Activated CD4-positive, CD25-positive, alpha-beta regulatory T cell treated with anti-CD3 and anti-CD28 coated beads, Interleukin-2, amount 50 U/mL, for 72 hours (primary cell): ENCODE results near the gene ZBTB20.

Experiments
- DNase-seq: peaks from one replicate; pipeline ENCODE4 v3.0.0; 2021

ZBTB20 gene

GRCh38 chr3:114351123-114351821, 795.8 kb downstream of the ZBTB20 start:
- no peak for DNase-seq

DNA sequence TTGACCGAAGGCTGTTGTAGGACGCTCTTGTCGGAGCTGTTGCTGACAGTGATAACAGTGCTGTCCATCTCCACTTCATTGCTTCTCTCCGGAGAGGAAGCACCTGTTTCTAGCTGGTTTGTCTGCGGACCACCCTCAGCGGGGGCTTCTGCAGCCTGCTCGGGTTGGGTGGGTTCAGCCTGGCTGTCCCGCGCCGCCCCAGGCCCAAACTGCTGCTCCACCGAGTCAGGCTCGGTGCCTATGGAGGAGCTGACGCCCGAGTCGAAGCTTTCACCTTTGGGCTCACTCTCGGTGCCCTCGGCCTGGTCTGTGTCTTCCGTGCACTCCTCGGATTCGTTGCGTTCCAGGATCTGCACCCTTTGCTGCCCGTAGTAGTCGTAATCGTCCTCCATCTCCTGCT, 796.4 kb downstream of the ZBTB20 start:
- DNase-seq: no peak

- DNase-seq: no peak
Observed at GRCh38 chr3:114350271-114350670, 796.8 kb downstream of the ZBTB20 start.

DNA sequence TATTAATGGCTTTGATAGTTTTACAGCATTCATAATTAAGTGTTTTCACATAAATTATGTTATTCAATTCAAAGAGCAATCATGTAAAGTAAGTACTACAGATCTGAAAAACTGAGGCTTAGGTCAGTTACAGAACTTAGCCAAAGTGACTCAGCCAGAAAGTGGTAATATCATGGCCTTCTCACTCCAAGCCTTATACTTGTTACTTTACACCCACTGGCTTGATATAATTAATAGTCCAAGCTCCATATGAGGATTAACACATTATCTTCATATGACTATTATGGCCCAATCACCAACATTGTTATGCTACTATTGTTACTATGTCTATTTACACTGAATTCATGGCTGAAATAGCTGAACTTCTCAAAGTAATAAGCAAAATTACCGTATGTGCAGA, 802.6 kb downstream of the ZBTB20 start:
- no peak for DNase-seq

- DNase-seq: no peak
Observed at GRCh38 chr3:114338651-114339357, 808.3 kb downstream of the ZBTB20 start.

DNA sequence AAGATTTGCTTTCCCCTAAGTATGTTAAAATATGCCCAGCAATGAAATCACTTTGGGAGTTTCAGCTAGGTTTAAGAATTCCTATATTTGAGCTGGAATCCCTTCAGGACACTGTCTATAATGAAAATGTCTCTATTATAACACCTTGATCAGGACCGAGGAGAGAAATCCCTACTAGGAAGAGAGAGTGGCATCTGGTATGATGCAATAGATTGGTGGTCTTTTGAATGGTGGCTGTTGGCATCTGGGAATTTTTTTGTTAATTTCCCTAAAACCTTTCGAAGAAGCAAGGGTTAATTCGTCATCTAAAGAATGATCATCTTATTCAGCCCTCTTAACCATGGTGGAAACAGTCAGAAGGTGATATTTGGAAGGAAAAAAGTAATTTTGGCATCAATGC, 810.2 kb downstream of the ZBTB20 start:
- DNase-seq: no peak

DNA sequence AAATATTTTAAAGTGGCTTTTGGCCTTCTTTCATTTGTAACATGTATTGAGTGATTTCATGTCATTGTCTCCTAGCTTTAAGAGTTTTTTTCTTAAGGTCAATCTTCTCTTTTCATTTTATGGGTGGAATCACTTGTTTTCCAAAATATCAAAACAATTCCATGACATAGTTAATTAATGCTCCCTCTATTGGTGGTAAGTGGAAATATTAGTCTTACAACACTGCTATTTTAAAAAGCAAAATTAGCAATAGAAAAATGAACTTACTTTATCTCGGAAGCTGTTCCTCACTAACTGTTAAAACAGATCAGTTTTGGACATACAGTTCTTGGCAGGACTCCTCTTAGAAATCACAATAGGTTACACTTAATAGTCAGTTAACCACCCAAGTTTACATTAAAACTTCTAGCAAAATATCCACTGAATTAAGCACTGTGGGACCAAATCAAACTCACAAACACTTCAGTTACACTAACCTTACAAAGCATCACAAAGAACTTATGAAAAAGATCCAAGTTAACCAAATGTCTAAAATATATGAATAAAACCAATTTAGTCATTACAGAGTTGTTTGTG, 810.9 kb downstream of the ZBTB20 start:
- DNase-seq: no peak

- no peak for DNase-seq
Observed at GRCh38 chr3:114333923-114334240, 813.2 kb downstream of the ZBTB20 start.

- DNase-seq: no peak
Observed at GRCh38 chr3:114333180-114333922, 813.7 kb downstream of the ZBTB20 start.

DNA sequence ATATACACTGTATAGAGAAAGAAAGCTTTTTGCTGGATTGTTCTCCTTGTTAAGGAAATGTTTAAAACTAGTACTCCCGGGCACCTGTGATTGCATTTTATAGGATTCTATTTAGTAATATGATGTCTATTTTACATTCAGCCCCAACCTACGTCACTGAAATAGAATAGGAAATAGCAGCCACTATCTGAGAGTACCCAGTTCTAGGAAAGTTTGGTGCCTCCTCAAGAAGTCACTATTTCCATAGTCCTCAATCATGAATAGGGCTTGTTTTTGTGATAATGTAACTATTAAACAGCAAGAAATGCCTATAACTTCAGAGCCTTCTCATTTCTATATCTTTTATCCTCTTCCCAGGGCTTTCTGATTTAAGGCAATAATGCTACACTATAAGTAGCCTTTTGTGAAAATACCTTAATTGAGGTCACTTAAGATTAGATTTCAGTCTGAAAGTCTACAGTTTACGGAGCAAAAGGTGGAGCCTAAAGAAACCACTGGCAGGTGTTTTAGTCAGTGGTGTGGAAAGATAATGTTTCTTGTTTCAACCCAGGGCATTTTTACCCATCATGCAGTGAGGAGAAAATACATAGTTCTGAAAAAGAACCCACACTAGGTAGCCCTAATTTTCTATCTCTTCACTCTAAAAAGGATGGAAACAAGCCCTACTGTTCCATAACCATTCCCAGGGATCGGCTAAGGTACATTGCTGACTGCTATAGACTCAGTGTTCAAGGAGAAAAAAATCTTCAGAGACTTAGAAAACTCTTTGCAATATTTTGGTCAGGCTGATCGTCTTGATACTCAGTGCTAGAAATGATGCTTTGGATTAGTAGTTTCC, 814.5 kb downstream of the ZBTB20 start:
- DNase-seq: no peak

DNA sequence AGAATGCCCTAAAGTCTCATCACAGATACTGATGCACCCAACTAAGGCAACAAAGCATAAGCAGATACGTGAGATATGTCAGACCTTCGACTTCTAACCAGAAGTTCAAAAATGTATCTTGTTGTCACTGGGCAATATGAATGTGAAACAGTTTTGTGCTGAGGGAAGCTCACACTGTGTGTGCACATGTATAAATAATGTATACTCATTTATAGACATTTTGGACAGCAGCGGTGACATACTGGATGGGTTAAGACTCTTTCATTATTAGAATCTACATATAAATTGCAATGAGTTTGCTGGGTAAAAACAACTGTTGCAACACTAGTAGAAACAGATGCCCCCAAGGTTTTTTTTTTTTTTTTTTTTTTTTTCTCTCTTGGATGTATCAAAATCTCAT, 815.4 kb downstream of the ZBTB20 start:
- DNase-seq: no peak

DNA sequence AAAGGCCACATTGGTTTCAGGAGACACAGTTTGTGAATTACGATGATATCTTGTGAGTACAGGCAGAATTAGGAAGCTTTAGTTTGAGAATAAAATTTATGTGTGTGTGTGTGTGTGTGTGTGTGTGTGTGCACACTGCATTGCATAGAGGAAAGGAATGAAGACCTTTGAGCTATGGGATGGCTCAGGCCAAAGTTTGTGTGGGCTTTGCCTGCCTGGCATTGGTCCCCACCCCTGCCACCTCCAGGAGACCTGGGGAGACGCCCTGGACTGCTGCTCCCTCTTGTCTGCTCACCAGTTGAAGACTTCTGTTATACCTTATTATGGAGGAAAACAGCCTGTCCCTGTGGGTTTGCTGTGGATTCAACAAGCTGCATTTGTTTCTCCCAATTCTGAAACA, 816.1 kb downstream of the ZBTB20 start:
- no peak for DNase-seq

DNA sequence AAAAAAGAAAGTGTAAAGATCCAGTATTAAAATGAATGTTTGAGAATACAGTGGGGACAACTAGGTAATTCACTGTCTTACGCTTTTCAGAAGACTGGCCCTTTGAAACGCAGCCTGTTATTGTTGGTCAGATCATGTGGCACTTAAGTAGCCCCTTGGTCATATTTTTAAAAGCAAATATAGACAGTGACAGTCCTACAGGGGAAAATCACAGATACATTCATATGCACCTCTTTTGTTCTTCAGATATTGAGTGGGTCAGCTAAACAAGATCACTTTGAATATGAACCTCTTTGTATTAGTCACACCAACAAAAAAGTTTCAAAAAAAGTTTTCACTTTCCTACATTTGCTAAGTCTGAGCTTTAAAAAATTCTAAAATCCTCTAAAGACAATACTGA, 817.3 kb downstream of the ZBTB20 start:
- no peak for DNase-seq

GRCh38 chr3:114328345-114328744, 818.7 kb downstream of the ZBTB20 start:
- no peak for DNase-seq

GRCh38 chr3:114327665-114328064, 819.4 kb downstream of the ZBTB20 start:
- no peak for DNase-seq

GRCh38 chr3:114323546-114324254, 823.4 kb downstream of the ZBTB20 start:
- DNase-seq: no peak

DNA sequence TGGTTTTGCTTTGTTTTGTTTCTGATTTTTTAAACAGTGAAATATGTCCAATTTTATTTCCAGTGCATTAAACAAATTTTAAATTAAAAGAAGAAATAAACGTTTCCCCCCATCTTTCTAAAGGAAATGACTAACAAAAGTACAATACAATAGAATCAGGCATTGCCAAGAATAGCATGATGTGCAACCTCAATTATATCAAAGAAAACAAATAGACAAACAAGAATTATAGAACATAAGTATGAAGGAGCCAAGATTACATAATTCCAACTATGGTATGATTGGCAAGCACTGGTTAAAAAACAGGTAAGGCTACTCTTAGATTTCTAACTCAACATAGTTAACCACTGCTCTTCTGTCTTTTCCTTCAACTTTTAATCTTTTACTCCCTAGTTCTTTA, 826.8 kb downstream of the ZBTB20 start:
- DNase-seq: no peak

DNA sequence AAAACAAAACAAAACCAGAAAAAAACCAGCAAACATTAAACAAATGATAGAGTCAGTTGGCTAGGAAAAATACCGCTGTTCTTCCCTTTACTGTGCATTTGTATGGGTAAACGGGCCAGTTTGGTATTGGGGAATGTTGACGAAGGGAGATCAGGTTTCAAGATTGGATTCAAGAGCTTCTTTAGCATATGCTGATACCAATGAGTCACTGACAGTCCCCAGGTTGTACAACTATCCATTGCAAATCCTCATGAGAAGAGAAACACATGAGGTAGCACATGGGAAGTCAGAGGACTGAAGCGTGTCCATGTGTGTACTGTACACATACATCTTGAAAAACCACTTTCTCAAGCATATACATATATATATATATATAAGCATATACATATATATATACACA, 827.6 kb downstream of the ZBTB20 start:
- DNase-seq: no peak

DNA sequence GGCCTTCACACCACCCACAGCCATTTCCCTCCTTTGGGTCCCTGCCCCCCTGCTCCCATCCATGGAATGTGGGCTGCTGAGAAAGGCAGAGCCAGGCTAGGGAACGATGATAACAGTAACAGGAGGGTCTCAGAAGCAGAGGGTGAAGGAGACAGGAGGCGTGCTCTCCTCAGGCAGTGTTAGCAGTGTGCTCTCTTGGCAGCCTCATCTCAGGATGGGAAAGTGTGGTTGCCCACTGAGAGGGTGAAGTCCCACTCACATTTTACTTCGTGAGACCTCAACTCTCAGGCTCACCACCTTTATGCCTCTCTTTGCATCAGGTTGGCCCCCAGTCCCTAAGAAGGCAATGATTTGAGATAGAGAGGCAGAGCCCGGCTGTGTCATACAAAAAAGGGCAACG, 828.8 kb downstream of the ZBTB20 start:
- no peak for DNase-seq

DNA sequence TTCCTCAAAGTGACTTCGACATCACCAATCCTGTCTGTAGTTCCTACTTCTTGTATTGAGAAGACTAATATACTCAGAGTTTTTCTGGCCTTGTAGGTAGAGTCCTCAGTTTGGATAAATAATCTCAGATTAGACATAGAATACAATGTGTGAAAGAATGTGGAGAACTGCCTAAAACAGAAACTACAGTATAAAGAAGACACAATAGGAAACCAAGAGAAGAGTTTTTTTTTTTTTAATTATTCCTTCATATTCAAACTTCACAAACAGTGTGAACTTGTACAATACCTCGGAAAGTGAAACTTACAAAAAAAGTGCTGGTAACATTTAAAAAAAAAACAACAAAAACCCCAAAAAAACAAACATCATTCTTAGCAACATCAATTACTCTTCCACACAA, 832.8 kb downstream of the ZBTB20 start:
- DNase-seq: no peak

- DNase-seq: no peak
Observed at GRCh38 chr3:114313426-114313825, 833.7 kb downstream of the ZBTB20 start.

- no peak for DNase-seq
Observed at GRCh38 chr3:114310695-114311094, 836.4 kb downstream of the ZBTB20 start.
